ENCODE data around the gene TPRA1.
"Not testable (repeated sequence)": the region's sequence is repeated elsewhere in the genome, so short reads cannot be mapped to it uniquely, and the experiment has no call there.

GRCh38 chr3:127530863-127531262 is 59.7 kb downstream of the TPRA1 start:
- not testable (repeated sequence) for TF ChIP-seq CTCF (conservative IDR thresholded peaks at IDR 0.05 in 1 of 2, IDR thresholded peaks at IDR 0.05 in 1 of 2; ENCODE audit: low read depth in 1 of 2, low read length in 2 of 2); EZH2 (IDR thresholded peaks at IDR 0.05; ENCODE audit: low read length, missing control alignments)
